Coronary artery (tissue), 2 donors: ENCODE data around the gene ZBTB24.

Experiments
- DNase-seq: peaks from one replicate; pipeline ENCODE4 v3.0.0-alpha.2; 2017; ENCODE audit warnings: low spot score
- H3K27ac ChIP-seq, 2 donors: fragments of 200-600 bp; sonication (generic); one replicate each; pipeline ENCODE4 v1.5.1; 2016 to 2019
- H3K4me3 ChIP-seq: fragments of 200-600 bp; sonication (generic); 2 replicates; pipeline ENCODE4 v1.5.1; 2016; ENCODE audit warnings: mild to moderate bottlenecking, moderate library complexity
- CTCF ChIP-seq: fragments of 200-600 bp; sonication (generic); IDR thresholded peaks from one replicate; pipeline ENCODE4 v1.5.1; 2019; ENCODE audit warnings: antibody characterized with exemption

ZBTB24 gene

DNA sequence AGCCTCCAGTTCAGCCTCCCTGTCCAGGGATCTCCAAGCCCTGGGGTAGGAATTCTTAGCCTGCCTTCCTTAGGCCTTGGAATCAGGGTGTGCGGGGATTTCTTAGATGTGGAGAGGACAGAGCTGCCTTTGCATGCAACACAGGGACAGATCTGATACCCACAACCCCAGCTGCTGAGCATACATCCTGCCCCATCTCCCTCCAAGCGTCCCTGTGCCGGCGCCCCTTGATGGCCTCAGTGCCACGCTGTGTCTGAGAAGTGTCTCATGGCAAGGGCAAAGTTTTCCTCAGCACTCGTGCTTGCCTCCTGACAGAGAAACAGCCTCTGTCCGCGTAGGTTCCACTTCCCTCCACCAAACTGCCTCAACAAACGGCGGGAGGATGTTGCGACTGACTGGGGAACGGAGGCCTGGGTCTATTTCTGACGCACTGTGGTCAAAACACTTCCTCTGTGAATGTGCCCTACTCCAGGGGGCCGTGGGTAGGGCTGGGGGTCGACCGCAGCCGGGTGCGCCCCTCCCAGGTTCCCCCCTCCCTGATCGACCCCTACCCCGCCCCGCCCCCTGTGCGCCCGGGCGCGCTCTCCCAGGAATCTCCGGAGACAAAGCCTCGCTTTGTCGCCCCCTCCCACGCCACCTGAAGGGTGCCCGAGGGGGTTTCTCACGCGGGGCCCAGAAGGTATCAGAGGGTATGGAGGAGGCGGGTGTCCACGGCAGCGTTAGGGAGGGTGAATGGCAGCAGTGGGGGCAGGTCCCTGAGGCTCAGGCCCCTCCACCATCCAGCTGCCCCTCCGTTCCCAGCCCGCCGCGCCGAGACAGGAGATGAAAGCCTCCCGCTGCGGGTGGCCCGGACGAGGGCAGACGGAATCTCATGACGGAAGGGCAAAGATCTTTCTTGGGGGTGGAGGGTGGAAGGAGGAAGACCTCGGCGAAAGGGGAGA is 28.3 kb downstream of the ZBTB24 start:
- no peak for DNase-seq
- Histone ChIP-seq H3K4me3 (peak overlapping the region; percentile 92), H3K27ac (peak overlapping the region; percentile 86 to 94)
- no peak for TF ChIP-seq CTCF

DNA sequence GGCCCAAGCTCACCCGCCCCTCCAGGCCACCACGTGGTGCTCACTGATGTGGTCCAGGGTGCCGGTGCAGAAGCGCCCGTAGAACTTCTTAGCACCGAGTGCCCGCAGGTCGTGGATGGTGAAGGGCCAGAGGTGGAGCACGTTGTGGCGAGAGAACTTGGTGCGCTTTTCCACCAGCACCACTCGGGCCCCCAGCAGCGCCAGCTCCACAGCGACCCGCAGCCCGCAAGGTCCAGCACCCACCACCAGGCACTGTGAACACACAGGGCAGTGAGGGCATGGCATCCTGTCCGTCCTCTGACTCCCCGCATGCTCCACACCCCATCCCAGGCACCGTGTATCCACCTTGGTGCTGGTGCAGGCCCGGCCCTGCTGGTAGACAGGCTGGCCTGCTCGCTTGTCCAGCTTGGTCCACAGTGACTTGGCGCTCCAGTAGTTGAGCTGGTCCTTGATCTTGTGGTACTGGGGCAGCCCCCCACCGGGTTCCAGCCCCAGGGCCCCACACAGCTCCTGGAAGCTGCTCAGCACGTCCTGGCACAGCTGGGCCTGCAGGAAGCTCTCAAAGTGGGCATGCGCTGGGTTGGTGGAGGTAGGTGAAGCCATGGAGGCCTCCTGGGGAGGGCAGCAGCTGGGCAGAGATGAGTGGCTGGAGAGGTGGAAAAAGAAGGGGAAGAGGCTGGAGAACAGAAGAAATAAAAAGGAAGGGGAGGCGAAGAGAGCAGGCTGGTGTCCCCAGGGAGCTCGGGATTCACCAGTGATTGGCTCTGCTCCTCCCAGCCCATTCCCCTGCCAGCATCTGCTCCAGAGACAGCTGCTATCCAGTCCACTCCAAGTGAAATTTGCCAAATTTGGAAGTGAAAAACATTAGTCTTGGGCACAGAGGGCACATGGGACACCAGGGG is 29.2 kb downstream of the ZBTB24 start:
- DNase-seq: no peak

GRCh38 chr6:109453156-109453555 is 29.9 kb downstream of the ZBTB24 start:
- Histone ChIP-seq H3K27ac (no peak overlapping the region), H3K4me3 (peak overlapping the region; percentile 92)
- TF ChIP-seq CTCF: no peak
- no peak for DNase-seq

More for the DNA sequence above, 29.2 kb downstream of the ZBTB24 start:
- Histone ChIP-seq H3K27ac (peak overlapping the region; percentile 86 to 94), H3K4me3 (peak overlapping the region; percentile 92)
- TF ChIP-seq CTCF: no peak

GRCh38 chr6:109452181-109452580 is 30.8 kb downstream of the ZBTB24 start:
- no peak for TF ChIP-seq CTCF
- no peak overlapping the region for H3K27ac ChIP-seq
- no peak for DNase-seq
- no peak overlapping the region for H3K4me3 ChIP-seq

GRCh38 chr6:109451376-109451775 is 31.6 kb downstream of the ZBTB24 start:
- Histone ChIP-seq H3K27ac (no peak overlapping the region), H3K4me3 (no peak overlapping the region)
- no peak for DNase-seq
- TF ChIP-seq CTCF: no peak

GRCh38 chr6:109450801-109451200 is 32.2 kb downstream of the ZBTB24 start:
- H3K27ac ChIP-seq: no peak overlapping the region

More at GRCh38 chr6:109450801-109451200, 32.2 kb downstream of the ZBTB24 start:
- no peak for DNase-seq
- no peak for TF ChIP-seq CTCF
- H3K4me3 ChIP-seq: no peak overlapping the region
